Stimulated activated CD8-positive, alpha-beta memory T cell treated with anti-CD3 and anti-CD28 coated beads, Interleukin-2, amount 100 ng/mL, for 1 hour (primary cell): Measurements from ENCODE around the gene FUT2.

ENCODE experiments used
- DNase-seq, 2 donors: peaks; one replicate each; pipeline ENCODE4 v3.0.0-alpha.2; 2020; ENCODE audit warnings: low read depth in 2 of 2

FUT2 gene

GRCh38 chr19:48726556-48726955, 30.8 kb downstream of the FUT2 start:
- no peak for DNase-seq

- DNase-seq = no peak
Observed at GRCh38 chr19:48728911-48729664, 33.3 kb downstream of the FUT2 start.

DNA sequence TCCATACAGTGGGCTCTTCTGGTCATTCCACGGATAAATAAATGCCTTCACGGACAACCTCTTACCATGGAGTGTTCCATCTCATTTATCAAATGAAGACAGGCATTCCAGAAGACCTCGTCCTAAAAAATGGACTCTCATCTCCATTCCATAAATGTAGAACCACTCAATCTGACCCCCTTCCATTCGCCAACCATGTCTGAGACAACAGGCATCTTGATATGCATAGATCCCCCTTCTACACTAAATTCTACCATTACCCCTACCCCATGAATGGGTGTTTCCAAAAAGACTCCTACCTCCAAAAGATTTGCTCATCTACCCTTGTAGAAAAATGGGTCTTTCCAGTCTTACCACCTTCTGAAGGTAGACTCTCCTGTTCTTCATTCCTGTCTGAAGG, 35.7 kb downstream of the FUT2 start:
- no peak for DNase-seq

GRCh38 chr19:48734625-48735024, 38.9 kb downstream of the FUT2 start:
- DNase-seq = no peak

GRCh38 chr19:48735031-48735615, 39.4 kb downstream of the FUT2 start:
- DNase-seq = no peak

DNA sequence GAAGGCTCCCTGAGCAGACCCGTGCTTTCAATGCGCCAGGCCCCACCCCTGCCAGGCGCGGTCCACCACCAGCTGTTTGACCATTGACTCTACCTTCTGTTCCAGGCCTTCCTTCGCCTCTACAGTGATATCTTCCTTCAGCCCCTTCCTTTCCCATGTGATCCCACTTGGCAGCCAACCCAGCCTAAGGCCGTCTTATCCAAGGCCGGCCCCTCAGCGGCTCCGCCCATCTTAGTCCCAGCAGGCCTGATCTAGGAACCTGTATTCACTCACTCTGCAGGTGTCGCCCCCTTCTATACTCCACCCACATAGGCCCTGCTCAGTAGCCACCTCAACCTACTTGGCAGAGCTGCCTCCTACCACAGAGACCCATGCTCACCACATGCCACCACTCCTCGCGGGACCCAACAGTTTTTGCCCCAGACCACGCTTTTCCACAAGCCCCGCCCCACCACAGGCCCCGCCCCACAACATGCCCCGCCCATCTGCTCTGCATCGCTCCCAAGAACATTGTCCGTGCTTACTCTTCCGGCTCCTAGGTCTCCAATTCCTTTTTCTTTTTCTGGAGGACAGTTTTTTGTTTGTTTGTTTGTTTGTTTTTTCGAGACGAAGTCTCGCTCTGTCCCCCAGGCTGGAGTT, 41.7 kb downstream of the FUT2 start:
- no peak for DNase-seq

DNA sequence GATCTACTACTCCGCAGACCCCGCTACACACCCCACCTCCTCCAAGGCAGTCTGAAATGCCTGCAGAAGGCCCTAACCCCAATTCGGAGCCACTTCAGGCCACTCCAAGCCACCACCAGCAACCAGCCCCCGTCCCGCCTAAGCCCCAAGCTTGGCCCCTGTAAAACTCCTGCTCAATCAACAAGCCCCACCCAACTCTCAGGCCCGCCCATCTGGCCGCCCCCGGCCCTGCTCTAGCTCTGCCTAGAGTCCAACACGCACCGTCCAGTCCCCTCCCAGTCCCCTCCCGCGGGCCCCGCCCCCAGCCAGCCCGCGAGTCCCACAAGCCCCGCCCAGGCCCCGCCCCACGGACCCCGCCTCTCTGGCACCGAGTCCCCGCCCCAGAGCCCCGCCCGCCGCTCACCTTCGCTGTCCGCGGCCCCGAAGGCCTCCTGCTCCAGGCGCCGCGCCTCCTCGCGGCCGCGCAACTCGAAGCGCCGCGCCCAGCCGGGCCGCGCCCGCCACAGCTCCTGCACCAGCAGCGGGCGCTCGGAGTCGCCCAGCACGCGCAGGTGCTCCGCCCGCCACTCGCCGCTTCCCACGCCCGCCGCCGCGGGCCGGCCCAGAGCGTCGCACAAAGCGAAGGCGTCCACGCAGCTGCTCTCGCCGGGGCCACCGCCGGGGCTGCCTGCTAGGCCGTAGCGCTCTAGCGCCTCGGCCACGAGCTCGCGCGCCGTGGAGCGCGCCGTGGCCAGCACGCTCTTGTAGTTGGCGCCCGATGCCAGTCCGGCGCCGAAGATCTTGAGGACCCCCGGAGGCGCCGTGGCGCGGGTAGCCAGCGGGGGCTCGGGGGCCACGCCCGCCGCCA, 43.0 kb downstream of the FUT2 start:
- DNase-seq = peak; percentile 83 to 89

DNA sequence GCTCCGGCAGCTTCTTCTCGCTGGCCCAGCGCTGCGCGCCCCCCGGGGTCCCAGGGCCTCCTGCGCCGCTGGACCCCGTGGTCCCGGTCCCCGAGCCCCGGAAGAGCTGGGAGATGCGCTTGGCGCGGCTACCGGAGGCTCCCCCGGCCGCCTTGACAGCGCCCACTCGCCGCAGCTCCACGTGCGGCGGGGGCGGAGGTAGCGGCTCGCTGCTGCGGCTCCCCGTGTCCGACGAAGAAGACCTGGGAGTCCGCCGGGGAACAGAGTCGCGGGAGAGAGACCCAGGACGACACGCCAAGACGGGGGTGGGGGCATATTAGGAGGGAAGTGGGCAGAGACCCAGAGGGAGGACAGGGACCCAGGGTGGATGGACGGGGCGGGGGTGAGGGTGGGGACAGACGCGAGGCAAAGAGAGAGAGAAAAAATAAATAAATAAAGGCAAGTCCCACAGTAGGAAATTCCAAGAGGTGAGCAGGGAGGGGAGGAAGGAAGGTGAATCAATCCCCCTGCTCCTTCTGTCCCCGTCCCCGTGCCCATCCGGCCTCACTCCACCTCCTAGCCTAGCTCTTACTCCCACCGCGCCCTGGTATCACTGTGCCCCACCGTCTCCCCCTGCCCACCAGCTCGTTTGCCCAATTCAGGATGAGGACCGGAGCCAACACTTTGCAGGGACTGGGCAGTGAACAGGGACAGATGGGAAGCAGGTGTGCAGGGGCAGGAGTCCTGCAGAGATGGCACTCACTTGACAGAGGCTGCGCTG, 43.8 kb downstream of the FUT2 start:
- DNase-seq = no peak

- no peak for DNase-seq
Observed at GRCh38 chr19:48740164-48740972, 44.6 kb downstream of the FUT2 start, which contains the start of gene RASIP1. RASIP1 (minus strand) TSS chr19:48740610; CDS start chr19:48740282, 328 bp downstream.

DNA sequence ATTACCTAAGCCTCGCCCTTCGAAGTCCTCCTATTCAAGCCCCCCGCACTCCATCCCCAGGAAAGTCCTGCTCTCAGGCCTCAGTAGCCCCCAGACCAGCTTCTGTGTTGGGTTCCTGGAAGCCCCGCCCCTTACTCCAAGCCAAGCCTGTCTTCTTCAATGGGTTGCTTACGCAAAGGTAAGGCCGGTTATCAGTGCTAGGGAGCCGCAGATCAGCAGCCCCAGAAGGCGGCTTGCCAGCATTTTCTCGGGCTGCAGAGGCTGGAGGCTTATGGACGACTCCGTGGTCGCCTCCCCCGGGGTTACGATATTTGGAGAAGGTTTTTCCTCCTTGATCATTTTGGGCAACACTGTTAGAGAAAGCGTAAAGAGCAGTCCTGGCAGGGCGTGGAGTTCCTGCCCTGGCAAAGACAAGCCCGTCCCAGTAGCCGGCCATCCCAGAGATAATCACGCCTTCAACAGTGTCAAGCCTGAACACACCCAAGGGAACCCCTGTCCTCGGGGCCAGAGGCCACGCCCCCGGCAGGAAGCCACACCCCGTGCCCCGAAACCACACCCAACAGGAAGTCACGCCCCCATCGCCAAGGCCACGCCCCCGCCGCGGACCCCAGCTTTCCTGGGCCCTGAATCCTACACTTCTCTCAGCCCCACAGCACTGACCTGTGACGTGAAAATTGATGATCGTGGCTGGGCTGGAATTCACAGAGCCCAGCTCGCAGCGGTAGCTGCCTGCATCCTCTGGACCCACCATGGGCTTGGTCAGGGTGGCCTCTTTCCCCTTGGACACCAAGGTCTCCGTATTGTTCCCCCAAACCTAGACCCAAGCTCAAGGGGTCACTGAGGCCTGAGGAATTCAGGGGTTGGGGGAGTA, 45.6 kb downstream of the FUT2 start:
- no peak for DNase-seq

- no peak for DNase-seq
Observed at GRCh38 chr19:48742096-48742495, 46.3 kb downstream of the FUT2 start.

- no peak for DNase-seq
Observed at GRCh38 chr19:48745208-48745995, 49.6 kb downstream of the FUT2 start.

DNA sequence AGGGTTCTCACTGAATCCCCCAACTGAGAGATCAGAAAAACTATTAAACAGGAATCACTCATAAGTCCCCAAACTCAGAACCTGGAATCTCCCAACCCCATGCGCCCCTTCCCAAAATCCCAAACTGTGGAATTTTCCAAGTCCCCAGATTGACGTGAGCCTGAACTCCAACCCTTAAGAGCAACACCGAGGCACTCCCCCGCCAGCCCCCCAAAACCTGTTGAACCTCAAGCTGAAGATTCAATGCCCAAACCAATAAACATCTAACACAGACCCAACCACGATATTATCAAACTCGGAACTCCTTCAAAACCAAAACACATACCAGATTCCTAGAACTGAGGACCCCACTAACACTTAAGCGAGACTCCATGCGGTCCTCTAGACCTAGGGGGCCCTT, 50.3 kb downstream of the FUT2 start:
- DNase-seq = no peak

DNA sequence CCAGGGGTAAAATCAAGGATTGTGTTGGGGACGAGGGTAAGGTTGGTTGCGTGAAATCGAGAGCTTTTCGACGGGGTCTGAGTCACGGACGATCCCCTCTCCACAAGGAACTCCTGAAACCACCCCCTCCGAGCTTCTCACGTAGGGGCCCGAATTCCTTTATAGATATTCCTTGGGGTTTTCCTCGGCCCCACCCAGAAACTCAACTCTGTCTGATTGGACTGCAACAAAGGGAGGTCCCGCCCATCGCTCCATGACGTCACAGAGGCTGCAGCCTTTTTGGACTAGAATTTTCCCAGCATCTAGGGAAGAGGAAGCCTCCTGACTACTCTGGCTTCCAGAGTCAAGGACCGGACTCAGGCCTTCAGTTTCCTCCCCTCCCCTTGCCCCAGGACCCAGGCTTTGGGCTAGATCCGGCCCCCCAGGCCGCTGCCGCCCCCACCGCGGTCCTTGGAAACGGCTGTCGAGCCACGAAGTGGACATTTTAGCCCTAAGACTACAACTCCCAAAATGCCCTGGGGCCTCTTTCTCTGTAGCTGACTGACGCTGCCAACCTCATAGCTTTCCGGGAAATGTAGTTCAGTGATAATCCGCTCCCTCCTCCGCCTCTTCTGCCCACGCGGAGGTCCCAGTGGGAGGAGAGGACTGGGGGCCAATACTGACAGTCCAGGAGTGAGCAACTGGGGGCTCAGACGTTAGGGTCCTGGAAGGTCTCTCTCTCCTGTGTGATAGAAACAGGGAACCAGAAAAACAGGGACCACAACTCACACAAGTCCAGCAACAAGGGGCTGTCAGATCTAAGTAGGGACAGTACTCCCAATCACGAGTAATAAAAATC, 51.2 kb downstream of the FUT2 start, which contains the start of gene IZUMO1:
Gene IZUMO1 (minus strand): TSS at position 172 of the 838 bp plus-strand sequence. CDS start 1,050 bp downstream, outside the sequence.
- no peak for DNase-seq

DNA sequence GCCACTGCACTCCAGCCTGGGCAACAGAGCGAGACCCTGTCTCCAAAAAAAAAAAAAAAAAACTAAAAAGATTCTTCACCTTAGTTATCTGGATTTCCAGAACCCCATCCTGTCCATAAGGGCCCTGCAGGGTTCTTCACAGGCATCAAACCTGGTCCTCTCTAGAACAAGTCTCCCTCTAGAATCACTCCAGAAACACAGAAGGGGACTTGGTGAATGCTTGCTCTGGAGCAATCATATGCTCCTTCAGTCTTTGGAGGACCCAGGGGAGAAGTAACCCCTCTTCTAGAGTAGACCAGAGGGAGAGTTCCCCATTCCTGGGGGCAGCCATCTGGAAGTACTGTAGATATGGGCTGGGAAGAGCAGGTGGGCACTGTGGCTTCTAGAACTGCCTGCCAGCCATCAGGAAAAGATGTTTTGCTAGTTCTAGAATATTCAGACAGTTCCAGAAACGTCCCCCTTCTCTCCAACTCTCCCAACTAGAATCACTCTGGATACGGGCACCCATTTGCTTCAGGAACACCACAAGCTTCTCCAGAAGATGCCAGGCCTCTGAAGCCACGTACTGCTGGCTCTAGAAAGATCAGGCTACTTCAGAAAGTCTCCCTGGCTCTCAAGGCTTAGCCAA, 53.9 kb downstream of the FUT2 start:
- no peak for DNase-seq

- no peak for DNase-seq
Observed at GRCh38 chr19:48750351-48750750, 54.6 kb downstream of the FUT2 start.
